ENCODE results near the gene SCAMP2.

SCAMP2 gene

GRCh38 chr15:74857671-74858368 lies 15.3 kb downstream of the SCAMP2 start:
- no peak for DNase-seq

DNA sequence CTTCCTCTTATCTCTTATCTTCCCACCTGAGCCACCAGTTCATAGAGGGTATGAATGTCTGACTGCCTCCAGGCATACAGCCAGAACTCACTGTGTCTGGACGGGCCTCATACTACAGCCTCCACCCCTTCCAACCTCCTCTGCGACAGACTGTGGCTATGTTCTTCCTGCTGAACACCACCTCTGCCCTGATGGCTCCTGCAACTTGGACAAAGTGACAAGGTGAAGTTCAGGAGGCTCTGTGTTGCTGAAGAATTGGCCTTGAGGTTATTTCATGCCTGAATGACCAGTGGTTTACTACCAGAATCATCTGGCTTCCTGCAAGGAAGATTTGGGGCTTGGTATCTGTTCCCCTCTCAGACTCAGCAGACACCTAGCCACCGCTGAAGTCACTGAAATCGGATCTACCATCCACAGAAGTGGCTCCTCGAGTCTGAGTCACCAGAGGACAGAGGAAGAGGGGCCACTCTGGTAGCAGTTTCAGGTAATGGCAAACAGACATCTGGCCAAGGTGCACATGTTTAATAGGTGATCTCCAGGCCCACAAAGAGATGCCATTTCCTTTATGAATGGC lies 16.0 kb downstream of the SCAMP2 start:
- DNase-seq, result no peak

- DNase-seq, result no peak
Measured at GRCh38 chr15:74856537-74856936, 16.6 kb downstream of the SCAMP2 start.

DNA sequence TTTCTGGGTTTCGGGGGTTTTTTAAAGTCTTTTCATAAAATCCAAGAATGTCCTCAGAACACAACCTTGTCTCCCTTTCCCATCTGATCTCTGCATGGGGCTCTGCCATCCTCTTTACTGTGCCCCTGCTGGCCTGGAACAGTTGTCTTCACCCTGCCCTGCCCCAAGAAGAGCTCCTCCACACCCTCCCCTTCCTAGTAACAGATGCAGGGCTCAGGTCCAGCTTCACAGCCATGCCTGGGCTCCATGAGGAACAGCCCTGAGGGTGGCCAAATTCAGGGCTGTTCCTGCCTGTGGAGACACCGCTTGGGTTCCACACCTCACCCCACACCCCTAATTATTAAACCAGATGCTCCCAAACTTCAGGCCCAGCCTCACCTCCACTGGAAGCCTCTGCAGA lies 17.3 kb downstream of the SCAMP2 start:
- no peak for DNase-seq

DNA sequence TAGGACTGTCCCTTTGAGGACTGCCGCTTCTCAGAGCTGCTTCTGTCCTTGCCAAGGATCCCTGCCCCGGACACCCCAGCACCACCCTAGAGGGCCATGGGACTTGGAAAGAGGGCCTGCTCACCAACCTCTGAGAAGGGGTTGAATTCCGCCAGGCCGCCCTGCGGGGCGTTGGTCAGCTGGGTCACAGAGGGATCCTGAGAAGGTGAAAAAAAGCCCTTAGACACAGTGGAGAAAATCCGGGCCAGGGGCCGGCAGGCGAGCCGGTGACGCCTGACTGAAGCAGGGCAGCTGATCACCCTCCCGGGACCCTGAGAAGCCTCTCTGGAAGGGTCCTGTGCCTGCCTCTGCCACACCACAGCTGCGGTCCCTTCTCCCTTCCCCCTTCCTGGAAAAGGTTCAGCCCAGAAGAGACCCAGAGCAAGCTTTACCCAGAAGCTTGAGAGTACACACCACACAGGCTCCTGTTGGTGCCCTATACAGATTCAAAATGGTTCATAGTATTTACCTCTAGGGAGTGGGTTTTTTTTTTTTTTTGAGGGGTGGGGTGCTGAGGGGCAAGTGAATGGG lies 18.6 kb downstream of the SCAMP2 start:
- no peak for DNase-seq

- no peak for DNase-seq
Measured at GRCh38 chr15:74851960-74852359, 21.2 kb downstream of the SCAMP2 start.

DNA sequence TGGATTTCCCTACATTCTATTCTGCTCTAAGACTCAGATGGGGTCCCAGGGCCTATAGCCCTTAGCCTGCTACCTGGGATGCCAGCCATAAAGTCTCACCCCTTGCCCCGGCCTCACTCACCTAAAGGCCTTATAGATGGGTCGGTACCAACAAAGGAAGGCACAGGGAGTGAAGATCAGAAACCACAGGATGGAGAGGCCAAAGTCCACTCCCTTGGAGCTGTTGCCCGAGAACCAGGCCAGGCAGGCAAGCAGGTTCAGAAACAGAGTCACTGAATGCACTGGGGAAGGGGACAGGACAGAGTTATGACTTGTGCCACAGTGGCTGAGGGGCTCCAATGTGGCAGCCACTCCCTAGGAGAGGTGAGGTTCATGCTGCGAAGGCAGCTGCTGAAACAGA lies 22.8 kb downstream of the SCAMP2 start:
- DNase-seq, result no peak

- no peak for DNase-seq
Measured at GRCh38 chr15:74847432-74847831, 25.7 kb downstream of the SCAMP2 start.

- no peak for DNase-seq
Measured at GRCh38 chr15:74845581-74845980, 27.6 kb downstream of the SCAMP2 start.

DNA sequence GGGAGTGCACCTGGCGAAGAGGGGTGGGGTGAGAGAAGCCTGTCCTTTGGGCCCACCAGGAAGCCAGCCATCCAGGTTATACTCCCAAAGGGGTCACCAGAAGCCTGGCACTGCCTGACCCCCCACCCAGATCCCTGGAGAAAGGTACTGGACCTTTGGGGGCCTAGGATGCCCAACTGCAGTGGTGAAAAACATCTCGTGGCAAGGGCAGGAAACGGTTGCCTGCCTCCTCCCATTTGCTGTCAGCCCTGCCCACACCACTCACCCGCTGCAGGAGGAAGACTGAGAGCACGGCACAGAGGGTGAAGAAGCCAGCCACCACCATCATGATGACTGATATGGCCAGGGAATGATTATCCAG lies 28.0 kb downstream of the SCAMP2 start:
- peak; percentile 65 for DNase-seq

- DNase-seq, result no peak
Measured at GRCh38 chr15:74844319-74845207, 28.6 kb downstream of the SCAMP2 start.

- no peak for DNase-seq
Measured at GRCh38 chr15:74843891-74844299, 29.3 kb downstream of the SCAMP2 start.

DNA sequence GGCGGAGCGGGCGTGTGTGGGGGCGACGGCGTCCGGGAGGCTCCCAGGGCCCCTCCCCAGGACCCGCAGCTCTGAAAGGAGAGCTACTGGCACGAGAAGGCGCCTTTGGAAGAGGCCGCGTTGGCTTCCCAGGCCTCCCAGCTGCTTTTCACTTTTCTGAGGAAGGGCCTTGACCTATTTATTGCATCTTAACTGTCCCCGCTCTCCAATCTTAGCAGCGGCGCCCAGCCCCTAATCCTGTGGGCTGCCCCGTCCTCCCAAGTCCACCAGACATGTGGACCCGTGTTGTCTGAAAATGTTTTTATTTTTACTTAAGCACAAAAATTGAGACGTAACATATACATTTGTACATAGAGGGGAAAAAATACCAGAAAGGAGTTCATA lies 29.7 kb downstream of the SCAMP2 start:
- DNase-seq, result no peak

DNA sequence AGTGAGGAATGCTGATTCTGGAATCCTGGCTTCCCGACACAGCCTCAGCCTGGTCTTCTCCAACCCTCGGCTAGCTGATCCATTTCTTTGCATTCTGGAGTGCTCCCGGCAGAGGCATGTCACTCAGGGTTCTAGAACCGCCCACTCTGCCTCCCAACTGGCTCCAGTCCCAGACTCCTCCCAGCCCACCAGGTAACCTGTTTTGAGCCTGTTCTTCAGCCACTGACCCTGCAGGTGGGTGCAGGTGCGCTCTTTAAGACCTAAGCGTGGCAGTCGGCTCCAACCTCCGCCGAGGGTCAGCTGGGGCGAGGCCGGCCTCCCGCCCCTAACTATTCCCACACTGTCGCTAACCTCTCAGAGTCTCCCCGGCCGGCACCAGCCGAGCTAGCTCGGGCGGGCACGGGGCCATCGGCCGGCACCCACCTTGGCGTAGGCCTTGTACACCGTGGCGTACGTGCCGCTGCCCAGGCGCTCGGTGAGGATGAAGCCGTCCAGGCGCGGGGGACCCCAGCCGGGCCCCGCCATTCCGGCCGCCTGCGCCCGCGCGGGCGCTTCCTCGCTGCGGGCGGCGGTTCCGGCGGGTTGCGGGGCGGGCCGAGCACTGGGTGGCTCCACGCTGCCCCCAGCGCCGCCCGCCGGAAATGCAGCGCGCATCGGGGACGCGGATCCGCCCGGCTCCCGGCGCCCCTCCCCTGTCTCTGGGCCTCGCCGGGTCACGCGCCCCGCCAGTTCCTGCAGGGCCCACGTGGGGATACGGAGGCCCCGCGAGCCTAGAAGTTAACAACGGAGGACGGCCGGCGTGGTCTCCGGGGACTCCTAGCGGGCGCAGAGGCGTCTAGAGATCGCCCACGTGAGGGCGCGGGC lies 30.4 kb downstream of the SCAMP2 start, which contains the start of gene ULK3:
TSS of gene ULK3 (minus strand) at position 576 of the 864 bp plus-strand sequence. CDS start at position 525, 51 bp downstream.
- DNase-seq, result peak; percentile 90

DNA sequence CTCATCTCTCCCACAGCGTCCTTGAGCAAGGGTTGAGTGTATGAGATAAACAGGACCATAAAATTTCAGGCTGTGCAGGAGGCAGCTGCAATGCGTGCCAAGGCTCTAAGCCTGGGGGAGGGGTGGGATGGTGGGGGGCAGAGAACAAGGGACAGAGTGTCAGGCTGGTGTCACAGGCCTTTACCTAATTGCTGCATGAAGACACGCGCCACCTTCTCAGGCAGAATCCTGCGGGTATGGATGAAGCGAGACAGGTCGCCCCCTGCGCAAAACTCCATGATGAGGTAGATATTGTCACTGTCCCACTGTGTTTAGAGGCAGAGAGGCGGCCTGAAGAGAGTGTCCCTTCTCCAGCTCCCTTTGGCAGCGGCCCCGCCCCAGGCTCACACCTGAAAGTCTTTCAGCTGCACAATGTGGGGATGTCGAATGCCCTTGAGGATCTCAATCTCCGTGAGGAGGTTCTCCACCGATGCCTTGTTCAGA lies 31.2 kb downstream of the SCAMP2 start:
- DNase-seq, result no peak

GRCh38 chr15:74840851-74841775 lies 32.1 kb downstream of the SCAMP2 start:
- DNase-seq, result no peak

DNA sequence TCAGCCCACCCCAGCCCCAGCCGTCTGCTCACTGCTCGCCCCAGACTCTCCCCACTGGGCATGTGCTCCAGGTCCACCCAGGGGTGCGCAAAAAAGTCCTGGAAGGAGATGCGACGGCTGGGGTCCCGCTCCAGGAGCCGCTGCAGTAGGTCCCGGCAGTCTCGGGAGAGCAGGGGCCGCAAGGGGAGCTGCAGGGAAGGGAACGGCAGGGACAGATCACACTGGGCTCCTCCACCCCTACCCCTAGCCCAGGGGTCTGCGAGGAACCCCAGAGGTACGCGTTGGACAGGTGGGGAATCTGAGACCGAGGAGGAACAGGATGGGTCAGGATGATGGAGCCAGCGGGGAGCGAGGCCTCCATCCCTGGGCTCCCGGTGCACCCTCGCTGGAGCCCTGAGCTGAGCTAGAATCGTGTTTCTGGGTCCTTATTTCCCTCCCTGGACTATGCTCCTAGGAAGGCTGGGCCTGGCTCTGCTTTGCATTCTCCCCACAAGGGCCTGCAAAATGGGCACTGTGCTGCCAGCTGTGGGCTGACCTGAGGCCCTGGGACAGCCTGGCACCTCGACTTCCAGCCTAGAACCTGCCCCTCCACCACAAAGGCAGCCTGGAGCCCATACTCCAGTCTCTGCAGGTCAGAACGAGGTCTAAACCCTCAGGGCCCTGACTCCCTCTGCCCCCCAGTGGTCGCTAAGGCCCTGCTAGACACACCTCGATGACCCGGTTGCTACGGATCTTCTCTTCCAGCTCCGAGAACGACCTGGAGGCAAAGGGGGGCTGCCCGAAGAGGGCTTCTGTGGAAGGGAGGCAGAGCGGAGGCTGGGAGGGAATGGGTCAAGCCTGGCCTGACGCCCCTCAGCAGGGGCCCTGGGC lies 33.4 kb downstream of the SCAMP2 start:
- no peak for DNase-seq

- DNase-seq, result no peak
Measured at GRCh38 chr15:74838746-74839525, 34.2 kb downstream of the SCAMP2 start.

DNA sequence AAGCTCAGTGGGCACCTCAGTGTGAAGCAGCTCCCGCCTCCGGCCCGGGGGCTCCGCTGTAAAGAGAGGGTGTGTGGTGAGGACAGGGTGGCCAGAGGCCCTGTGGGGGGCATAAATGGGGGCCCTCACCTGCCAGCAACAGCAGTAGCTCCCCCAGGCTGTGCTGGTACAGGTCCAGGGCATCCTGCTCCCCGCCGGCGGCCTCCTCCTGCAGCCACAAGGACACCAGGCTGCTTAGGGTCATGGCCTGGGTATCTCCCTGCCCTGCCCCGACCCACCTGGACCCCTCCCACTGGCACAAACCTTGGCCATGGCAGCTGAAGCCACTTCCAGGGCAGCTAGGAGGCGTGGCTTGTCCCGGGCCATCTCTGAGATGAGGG lies 35.0 kb downstream of the SCAMP2 start:
- DNase-seq, result no peak

All from activated effector memory CD4-positive, alpha-beta T cell treated with Interleukin-2 at 50 U/mL for 16 hours (primary cell).